ENCODE results near the gene TLE2.

DNA sequence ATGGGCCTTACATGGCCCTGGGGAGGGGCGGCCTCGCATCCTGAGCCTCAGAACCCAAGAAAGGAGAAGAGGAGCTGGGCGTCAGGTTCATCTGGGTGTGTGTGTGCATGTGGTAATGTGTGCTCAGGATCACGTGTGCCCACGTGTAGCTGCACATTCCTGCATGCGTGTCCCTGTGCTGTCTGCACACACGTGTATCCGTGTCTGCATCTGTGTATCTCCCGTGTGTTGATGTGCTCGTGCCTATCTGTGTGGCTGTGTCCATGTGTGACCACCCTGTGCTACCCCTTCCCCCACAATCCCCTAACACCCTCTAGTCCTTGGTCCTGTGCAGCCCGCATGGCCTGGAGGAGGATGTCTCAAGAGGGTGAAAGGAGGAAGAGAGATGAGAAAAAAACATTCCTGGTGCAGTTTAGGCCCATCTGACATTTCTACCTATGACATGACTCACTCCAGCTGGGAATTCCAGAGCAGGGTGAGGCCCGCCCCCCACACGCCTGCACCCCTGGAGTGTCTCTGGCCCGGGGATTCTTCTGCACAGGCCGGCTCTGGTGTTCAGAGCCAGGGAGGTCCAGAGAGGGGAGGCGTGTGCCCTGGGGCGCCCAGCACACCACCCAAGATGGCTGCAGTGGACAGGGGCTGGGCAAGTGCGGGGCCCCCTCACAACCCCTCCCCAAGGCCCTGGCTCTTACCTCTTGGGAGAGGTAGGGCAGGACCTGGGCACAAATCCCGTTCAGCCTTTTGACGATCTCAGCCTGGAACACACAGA lies 26.1 kb upstream of the TLE2 start:
- TF ChIP-seq, protein P1, sequence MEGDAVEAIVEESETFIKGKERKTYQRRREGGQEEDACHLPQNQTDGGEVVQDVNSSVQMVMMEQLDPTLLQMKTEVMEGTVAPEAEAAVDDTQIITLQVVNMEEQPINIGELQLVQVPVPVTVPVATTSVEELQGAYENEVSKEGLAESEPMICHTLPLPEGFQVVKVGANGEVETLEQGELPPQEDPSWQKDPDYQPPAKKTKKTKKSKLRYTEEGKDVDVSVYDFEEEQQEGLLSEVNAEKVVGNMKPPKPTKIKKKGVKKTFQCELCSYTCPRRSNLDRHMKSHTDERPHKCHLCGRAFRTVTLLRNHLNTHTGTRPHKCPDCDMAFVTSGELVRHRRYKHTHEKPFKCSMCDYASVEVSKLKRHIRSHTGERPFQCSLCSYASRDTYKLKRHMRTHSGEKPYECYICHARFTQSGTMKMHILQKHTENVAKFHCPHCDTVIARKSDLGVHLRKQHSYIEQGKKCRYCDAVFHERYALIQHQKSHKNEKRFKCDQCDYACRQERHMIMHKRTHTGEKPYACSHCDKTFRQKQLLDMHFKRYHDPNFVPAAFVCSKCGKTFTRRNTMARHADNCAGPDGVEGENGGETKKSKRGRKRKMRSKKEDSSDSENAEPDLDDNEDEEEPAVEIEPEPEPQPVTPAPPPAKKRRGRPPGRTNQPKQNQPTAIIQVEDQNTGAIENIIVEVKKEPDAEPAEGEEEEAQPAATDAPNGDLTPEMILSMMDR (IDR thresholded peaks at IDR 0.05; ENCODE audit: low read length): no peak
- TF ChIP-seq EZH2 (optimal IDR thresholded peaks at IDR 0.05; ENCODE audit: low read depth, low read length): no peak
